AG20443 (cell line): ENCODE results near the gene EPHB2.

ENCODE experiments used
- DNase-seq: peaks from one replicate; pipeline ENCODE4 v3.0.0; 2012; ENCODE audit warnings: low spot score, mixed read lengths

EPHB2 gene

GRCh38 chr1:22722901-22723550 lies 12.4 kb downstream of the EPHB2 start:
- DNase-seq = no peak

- DNase-seq = no peak
Observed at GRCh38 chr1:22727873-22728272, 17.2 kb downstream of the EPHB2 start.

DNA sequence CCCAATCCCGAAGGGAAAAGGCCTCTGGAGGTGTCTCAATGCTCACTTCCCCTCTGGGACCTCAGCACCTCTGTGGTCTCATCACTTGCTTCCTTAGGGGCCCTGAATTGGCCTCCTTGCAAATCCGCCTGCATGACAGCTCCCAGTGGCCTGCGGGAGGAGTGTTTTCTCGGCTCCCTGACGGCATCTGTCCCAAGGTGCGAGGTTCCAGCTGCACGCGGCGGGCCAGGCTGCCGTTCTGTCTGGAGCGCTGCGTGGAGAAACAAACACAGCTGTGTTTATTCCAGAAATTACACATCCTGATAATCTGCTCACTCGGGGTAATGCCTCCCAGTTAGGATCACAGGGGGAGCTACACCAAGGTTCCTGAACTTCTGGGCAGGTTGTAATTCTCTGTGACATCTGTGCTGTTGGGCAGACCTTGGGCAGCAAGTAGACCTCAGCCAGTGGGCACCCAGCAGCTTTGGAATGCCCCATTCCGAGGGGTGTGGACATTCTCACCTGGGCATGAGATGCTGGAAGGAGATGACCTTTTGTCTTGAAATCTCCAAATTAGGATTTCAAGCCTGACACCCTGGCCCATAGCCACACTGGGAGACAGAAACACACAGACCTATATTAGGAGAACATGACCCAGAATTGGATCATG lies 18.2 kb downstream of the EPHB2 start:
- no peak for DNase-seq

GRCh38 chr1:22729400-22729773 lies 18.7 kb downstream of the EPHB2 start:
- no peak for DNase-seq

GRCh38 chr1:22729912-22730311 lies 19.3 kb downstream of the EPHB2 start:
- no peak for DNase-seq

DNA sequence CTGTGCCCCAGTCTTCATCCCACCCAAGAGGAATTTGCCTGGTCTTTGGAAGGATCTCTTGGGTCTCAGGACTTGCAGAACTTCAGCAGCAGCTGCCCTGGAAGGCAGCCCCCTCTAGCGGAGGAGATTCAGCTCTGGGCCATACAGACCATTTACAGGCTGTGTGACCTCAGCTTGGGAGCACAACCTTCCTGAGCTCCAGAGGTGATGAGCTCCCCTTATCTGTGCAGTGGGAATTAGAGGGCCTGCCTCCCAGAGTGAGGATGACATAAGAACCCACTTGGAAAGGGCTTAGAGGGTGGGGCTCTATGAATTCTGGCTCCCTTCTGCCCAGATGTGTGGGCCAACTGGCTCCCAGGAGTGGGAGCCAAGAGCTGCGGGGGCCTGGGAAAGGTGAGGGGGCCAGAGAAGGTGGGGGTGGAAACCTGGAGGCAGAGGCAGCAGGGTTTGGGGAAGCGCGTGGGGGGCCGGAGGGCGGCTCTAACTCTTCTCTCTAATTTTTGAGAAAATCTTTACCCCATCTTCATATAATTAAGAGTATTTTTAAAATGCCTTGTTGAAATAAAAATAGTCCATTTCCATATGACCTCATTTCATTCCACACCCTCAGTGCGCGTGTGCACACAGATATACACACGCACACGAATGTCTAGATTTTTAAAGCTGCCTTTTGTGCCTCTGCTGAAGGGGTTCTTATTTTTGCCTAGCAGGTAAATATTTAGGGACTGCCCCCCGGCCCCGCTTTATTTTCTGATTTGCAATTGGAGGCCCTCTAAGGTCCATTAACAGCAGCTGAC lies 21.5 kb downstream of the EPHB2 start:
- peak; percentile 55 for DNase-seq

DNA sequence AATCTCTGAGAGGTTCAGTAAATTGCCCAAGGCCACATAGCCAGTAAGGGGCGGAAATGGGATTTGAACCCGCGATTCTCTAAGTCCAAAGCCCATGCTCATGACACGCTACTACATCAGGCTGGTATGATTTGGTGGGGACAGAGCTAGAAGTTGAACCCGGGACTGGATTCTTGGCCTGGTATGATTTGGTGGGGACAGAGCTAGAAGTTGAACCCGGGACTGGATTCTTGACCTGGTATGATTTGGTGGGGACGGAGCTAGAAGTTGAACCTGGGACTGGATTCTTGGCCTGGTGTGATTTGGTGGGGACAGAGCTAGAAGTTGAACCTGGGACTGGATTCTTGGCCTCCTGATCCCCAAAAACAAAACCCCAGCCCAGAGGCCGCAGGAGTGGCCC lies 23.0 kb downstream of the EPHB2 start:
- DNase-seq = no peak

DNA sequence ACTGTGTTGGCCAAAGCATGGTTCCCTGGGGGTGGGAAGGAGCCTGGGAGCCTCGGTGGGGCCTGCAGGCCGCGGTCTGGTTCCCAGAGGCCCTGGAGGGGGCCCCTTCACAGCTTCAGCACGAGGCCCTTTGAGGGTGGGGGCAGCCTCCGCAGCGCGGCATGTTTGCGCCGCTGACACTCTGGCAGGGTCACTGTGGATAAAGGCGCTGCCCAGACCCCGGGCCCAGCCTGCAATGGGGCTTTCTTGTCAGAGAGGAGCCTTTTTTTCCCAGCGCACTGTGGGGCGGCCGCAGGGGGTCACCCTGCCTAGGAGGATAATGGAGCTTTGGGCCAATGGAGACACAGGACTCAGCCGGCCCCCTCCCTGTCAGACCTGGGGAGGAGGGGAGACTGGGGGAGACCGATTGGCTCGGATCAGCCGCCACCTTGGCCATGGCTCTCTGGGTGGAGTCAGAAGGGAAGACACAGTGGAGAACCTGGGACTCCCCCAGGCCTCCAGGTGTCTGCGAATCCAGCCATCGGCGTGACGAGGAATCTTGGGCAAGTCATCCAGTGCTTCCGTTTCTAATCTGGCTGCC lies 26.0 kb downstream of the EPHB2 start:
- DNase-seq = no peak

- no peak for DNase-seq
Observed at GRCh38 chr1:22737374-22738068, 26.9 kb downstream of the EPHB2 start.

DNA sequence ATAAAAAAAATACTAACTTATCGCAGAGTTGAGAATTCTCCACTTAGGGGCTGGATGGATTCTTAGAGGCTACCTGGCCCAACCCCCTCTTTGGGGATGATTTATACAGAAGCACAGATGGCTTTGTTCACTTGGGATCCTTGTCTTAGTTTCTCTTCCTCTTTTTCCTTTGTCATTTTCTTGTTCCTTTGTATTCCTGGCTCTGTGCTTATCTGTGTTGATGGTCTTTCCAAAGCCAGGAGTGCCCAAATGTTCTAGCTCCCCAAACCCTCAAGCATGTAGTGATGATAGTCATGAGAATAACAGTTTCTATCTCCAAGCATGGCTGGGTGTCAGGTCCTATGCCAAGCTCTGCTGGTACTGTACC lies 27.4 kb downstream of the EPHB2 start:
- no peak for DNase-seq

GRCh38 chr1:22738522-22738921 lies 27.9 kb downstream of the EPHB2 start:
- DNase-seq = no peak

- DNase-seq = peak; percentile 96
Observed at GRCh38 chr1:22739648-22740385, 29.2 kb downstream of the EPHB2 start.

- DNase-seq = no peak
Observed at GRCh38 chr1:22741118-22741517, 30.5 kb downstream of the EPHB2 start.

DNA sequence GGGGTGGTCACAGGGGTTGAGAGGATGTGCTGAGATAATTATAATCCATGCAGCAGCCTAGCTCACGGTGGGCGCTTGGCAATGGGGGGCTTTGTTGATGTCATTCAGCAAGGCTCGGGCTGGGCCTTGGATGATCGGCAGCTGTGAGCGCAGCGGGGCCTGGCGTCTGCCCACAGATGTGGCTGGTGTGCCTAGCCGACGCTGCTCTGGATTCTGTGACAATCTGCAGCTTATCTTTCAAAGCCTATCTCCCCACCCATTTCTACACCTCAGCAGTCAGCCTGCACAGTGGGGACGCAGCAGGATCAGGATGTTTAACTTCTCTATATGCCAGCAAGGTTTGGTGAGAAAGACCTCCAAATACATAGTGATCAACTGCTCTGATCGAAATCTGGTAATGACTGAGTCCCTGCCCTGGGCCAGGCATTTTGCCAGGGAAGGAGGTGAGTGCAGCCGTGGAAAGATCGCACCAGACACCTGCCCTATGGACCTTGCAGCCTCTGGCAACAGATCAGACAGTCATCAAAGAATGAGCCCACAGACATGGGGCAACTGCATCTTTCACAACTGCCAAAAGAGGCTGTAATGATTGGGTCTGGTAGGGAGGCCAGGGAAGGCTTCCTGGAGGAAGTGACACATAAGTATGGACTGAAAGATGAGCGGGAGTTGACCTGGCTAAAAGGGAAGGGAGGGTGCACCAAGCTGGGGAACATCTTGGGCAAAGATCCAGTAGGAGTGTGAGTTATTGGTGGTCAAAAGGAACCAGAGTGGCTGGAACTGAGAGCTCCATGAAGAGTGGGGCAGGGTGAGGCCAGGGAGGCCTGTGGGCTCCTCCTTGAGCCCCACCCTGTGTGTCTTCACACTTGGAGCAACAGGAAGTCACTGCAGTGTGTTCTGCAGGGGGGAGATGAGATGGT lies 35.3 kb downstream of the EPHB2 start:
- DNase-seq = peak; percentile 37

GRCh38 chr1:22747021-22747734 lies 36.5 kb downstream of the EPHB2 start:
- DNase-seq = peak; percentile 32

DNA sequence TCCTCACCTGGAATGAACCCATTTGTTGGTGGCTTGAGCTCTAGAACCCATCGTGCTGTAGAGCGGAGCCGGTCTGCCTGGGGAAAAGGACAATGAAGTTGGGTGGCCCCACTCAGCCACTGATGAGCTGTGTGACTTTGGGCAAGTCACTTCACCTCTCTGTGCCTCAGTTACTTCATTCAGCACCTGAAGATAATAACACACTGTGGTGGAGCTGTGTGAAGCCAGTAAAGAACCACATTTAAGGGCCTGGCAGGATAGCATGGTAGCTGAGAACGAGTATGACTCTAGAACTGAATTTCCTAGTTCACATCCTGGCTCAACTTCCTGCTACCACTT lies 37.1 kb downstream of the EPHB2 start:
- DNase-seq = no peak

- no peak for DNase-seq
Observed at GRCh38 chr1:22749503-22749902, 38.9 kb downstream of the EPHB2 start.

GRCh38 chr1:22749919-22750684 lies 39.5 kb downstream of the EPHB2 start:
- DNase-seq = peak; percentile 85

DNA sequence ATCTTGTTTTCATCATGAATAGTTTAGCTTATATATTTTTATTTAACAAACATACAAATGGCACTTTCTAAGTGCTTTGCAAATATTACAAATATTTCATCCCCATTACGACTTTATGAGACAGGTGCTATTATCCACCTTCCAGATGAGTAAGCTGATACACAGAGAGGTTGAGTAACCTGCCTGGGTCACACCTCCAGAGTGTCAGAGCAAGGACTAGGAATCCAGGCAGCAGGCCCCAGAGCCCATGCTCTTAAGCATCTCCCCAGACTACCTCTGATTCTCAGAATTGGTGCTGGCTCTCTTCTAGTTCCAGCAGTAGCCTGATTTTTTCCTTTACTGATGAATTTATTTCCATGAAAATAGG lies 40.0 kb downstream of the EPHB2 start:
- no peak for DNase-seq
